Ovary (tissue), 9 donors: ENCODE data around the gene LRRC32. TPM values are rescaled to one million over a fixed set of nuclear protein-coding genes. Genes with fewer than 3 reads are reported as not detected.

ENCODE experiments used
- DNase-seq, 5 donors: peaks; one replicate each; pipeline ENCODE4 v3.0.0-alpha.2; 2019 to 2020
- H3K27ac ChIP-seq, 2 donors: fragments of 200-600 bp; one replicate each; pipeline versions ENCODE4 v1.5.1 to v1.8.0; 2019 to 2022
- H3K27me3 ChIP-seq: fragments of 200-600 bp; one replicate; pipeline ENCODE4 v1.8.0; 2022
- H3K36me3 ChIP-seq: fragments of 200-600 bp; sonication (generic); one replicate; pipeline ENCODE4 v1.5.1; 2019
- H3K4me1 ChIP-seq: one replicate; pipeline ENCODE4 v1.8.1; 2013; ENCODE audit warnings: mild to moderate bottlenecking, moderate library complexity; ENCODE audit not compliant: insufficient read depth
- H3K4me3 ChIP-seq: fragments of 200-600 bp; sonication (generic); one replicate; pipeline ENCODE4 v1.5.1; 2017
- H3K9me3 ChIP-seq, 2 donors: fragments of 200-600 bp in 1 of 2; sonication (generic) in 1 of 2; one replicate each; pipeline versions ENCODE4 v1.5.1 to v1.8.1; 2013 to 2019; ENCODE audit warnings: mild to moderate bottlenecking in 1 of 2, moderate library complexity in 1 of 2
- CTCF ChIP-seq, 3 donors: fragments of 450-650 bp in 2 of 3; fragments of 200-600 bp in 1 of 3; IDR thresholded peaks; one replicate each; pipeline versions ENCODE4 v1.5.1 to v1.8.0; 2016 to 2022; ENCODE audit warnings: antibody characterized with exemption in 3 of 3, mild to moderate bottlenecking in 1 of 3
- EP300 ChIP-seq: sonication (generic); formaldehyde crosslinking; IDR thresholded peaks from one replicate; pipeline ENCODE4 v1.6.1; 2017; ENCODE audit warnings: antibody characterized with exemption
- POLR2A ChIP-seq: fragments of 450-650 bp; IDR thresholded peaks from one replicate; pipeline ENCODE4 v1.6.1; 2017; ENCODE audit warnings: antibody characterized with exemption, mild to moderate bottlenecking, moderate library complexity
- WGBS, 3 donors: extraction: QIAGEN DNeasy Blood & Tissue Kit in 1 of 3; methylation state at CpG; one replicate each; pipeline versions ENCODE4 v1.1.5 to v1.1.7; 2013 to 2017; 5-methylcytosine and 5-hydroxymethylcytosine counted together
- intact Hi-C, 4 donors: fragments of 100-400 bp; cut with DNase I; formaldehyde crosslinking; loops; one replicate each; pipeline versions ENCODE4 v1.11.0 to v1.15.1; 2022 to 2023
- polyA plus RNA-seq, 2 donors: library from polyadenylated mRNA; stranded (reverse); fragments of 200-250 nt in 1 of 2; fragments of 350-450 nt in 1 of 2; fragmentation: Illumina TruSeq in 1 of 2; extraction: RNeasy Lipid Tissue Mini Kit (QIAGEN cat#74804) in 1 of 2; gene quantifications; one replicate each; pipeline ENCODE4 v1.2.3, GENCODE V29; 2013 to 2014
- total RNA-seq, 7 donors: library from RNA; depleted of rRNA in 2 of 7; stranded (reverse); fragments of >200 nt in 2 of 7; fragmentation: NEBNext Ultra II Directional in 3 of 7; extraction: Animal tissue kit (Norgen Biotek cat#: 25700) in 3 of 7; gene quantifications; one replicate each; pipeline versions ENCODE4 v1.1.0 to v1.2.4, GENCODE V29; 2016 to 2023
- donor health status: DM: no; HTN: no; CAD: no; lungs with moderate emphysema.
- donor health status: DM: no; HTN: no; CAD: no.
- donor health status: Bipolar disorder and iron deficiency.
- donor health status: DM: yes; HTN: yes; CAD: no.
- donor health status: DM: no; HTN: no; CAD: no.
- donor health status: DM: yes; HTN: yes; CAD: no.

Gene LRRC32
- total and polyA plus RNA-seq, 9 donors, result 3.2 to 47.1 (median 29.5) TPM

- DNase-seq, result no peak
- no peaks in the 10 kb centered on the region for H3K9me3 ChIP-seq
- no peak overlapping the region for H3K4me3 ChIP-seq
- no peaks in the 10 kb centered on the region for H3K4me1 ChIP-seq
- 86 to 91% (median 91%) methylated on average over 4 of the region's 4 CpGs for WGBS, 3 donors
- H3K27ac ChIP-seq, result no peak overlapping the region
- intact Hi-C loops, result loop anchor here in 1 of 4 donors (5.0 kb wide), 1 partner anchor 200 kb away; no protein-coding TSS in a partner anchor
- H3K36me3 ChIP-seq, result no peaks in the 10 kb centered on the region
- no peaks in the 10 kb centered on the region for H3K27me3 ChIP-seq
- TF ChIP-seq POLR2A (no peak), CTCF (IDR thresholded peaks at IDR 0.05) (no peak), EP300 (no peak)
Measured at GRCh38 chr11:76717369-76717768, 46.8 kb upstream of the LRRC32 start.

GRCh38 chr11:76716268-76716667 lies 45.7 kb upstream of the LRRC32 start:
- DNase-seq, result no peak

GRCh38 chr11:76714493-76714892 lies 43.9 kb upstream of the LRRC32 start:
- peak in 1 of 5 donors; percentile 16 for DNase-seq
- 89 to 90% (median 90%) methylated on average over 3 of the region's 3 CpGs for WGBS, 3 donors
- Histone ChIP-seq H3K9me3 (no peaks in the 10 kb centered on the region), H3K27ac (no peak overlapping the region), H3K36me3 (no peaks in the 10 kb centered on the region), H3K27me3 (no peaks in the 10 kb centered on the region), H3K4me3 (no peak overlapping the region), H3K4me1 (no peaks in the 10 kb centered on the region)
- no peak for TF ChIP-seq CTCF (IDR thresholded peaks at IDR 0.05)
- TF ChIP-seq POLR2A, result no peak
- TF ChIP-seq EP300, result no peak
- intact Hi-C loops, result no loop called here

More at GRCh38 chr11:76716268-76716667, 45.7 kb upstream of the LRRC32 start:
- 89 to 90% (median 89%) methylated on average over 9 of the region's 9 CpGs for WGBS, 3 donors
- intact Hi-C loops, result loop anchor here in 1 of 4 donors (5.0 kb wide), 1 partner anchor 201 kb away; no protein-coding TSS in a partner anchor
- Histone ChIP-seq H3K9me3 (no peaks in the 10 kb centered on the region), H3K27me3 (no peaks in the 10 kb centered on the region), H3K4me1 (no peaks in the 10 kb centered on the region), H3K36me3 (no peaks in the 10 kb centered on the region), H3K4me3 (no peak overlapping the region), H3K27ac (no peak overlapping the region)
- TF ChIP-seq POLR2A (no peak), EP300 (no peak), CTCF (IDR thresholded peaks at IDR 0.05) (no peak)

GRCh38 chr11:76713499-76713898 lies 43.0 kb upstream of the LRRC32 start:
- no peaks in the 10 kb centered on the region for H3K4me1 ChIP-seq
- H3K27me3 ChIP-seq, result no peaks in the 10 kb centered on the region
- no peaks in the 10 kb centered on the region for H3K36me3 ChIP-seq
- no peaks in the 10 kb centered on the region for H3K9me3 ChIP-seq
- DNase-seq, result peak in 1 of 5 donors; percentile 13
- WGBS, 3 donors, result 88 to 91% (median 88%) methylated on average over 2 of the region's 2 CpGs
- intact Hi-C loops, result no loop called here
- H3K4me3 ChIP-seq, result no peak overlapping the region
- no peak overlapping the region for H3K27ac ChIP-seq
- TF ChIP-seq CTCF (IDR thresholded peaks at IDR 0.05) (no peak), POLR2A (no peak), EP300 (no peak)
